HG02840 (cell line): ENCODE results near the gene ABCF3.

Experiments used
- ATAC-seq: cut with Tn5 transposase; IDR thresholded peaks from one replicate; pipeline ENCODE4 v1.9.1; 2021; ENCODE audit warnings: mild to moderate bottlenecking, moderate library complexity, moderate number of reproducible peaks; ENCODE audit not compliant: unreplicated experiment, low FRiP score

The ABCF3 gene

DNA sequence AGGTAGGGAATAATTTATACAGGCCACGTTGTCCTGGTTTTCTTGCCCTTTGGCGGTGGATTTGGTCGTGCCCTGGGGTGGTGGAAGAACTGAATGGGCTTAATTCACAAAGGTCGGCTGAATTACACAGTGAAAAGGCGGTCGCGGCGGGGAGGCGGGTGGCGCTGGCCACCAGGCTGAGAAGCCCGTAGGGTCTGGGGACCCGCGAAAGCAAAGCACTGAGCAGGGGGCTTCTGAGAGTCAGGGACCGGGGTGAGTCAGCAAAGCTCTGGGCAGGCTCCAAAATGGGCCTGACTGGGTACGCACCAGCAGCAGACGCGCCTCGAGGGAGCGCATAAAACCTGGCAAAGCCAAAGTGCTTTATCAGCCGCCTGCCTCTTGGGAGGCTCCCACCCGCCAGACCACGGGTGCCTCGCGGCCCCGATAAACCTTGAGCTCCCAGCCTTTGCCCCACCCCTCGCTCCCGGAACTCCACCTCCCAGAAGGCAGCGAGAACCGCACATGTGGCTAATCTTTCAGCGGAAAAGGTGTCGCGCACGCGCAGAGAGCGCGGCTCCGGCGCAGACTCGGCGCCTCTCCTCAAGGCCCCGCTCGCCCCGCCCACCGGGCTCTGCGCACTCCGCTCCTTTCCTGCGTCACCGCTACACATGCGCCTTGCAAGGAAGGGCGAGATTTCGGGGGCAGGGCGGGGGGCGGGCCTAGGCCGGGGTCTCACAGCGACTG lies 377 bp upstream of the ABCF3 start:
- ATAC-seq, result peak; percentile 93

GRCh38 chr3:184186902-184187207 lies 856 bp downstream of the ABCF3 start:
- ATAC-seq, result no peak

- ATAC-seq, result no peak
Observed at GRCh38 chr3:184188080-184188479, 2.1 kb downstream of the ABCF3 start.

DNA sequence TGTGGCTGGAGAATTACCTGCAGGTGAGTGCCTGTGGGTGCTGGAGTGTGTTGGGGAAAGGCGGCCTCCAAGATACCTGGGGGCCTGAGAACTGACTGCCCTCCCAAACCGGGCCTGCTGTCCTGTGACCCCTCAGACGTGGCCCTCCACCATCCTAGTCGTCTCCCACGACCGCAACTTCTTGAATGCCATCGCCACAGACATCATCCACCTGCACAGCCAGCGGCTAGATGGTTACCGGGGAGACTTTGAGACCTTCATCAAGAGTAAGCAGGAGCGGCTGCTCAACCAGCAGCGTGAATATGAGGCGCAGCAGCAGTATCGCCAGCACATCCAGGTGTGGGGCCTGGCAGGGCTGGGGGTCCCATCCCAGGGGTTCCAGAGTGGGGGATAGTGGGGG lies 3.4 kb downstream of the ABCF3 start:
- ATAC-seq, result no peak

GRCh38 chr3:184192889-184193288 lies 6.9 kb downstream of the ABCF3 start:
- no peak for ATAC-seq

DNA sequence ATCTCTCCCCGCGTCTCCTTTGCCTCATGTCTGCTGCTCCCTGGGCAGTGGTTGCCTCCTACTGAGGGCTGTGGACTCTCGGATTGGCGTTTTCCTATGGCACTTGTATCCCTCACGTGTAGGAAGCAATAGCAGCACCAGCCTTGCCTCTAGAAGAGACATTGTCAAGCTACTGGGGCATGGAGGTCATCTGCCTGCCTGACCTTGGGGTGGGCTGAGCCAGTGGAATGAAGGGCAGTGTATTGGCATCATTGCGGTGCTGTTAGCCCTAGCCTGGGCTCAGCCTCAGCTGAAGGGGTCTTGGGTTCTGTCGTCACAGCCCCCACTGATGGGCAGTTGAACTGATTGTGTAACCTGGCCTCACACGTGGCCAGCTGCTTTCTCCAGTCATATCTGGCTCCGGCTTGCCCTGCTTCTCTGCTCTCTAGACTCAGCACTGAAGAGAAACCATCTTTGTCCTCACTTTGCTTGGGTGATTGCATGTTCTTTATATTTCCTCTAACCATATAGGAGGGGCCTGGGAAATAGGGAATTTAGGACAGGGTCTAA lies 8.1 kb downstream of the ABCF3 start:
- no peak for ATAC-seq

DNA sequence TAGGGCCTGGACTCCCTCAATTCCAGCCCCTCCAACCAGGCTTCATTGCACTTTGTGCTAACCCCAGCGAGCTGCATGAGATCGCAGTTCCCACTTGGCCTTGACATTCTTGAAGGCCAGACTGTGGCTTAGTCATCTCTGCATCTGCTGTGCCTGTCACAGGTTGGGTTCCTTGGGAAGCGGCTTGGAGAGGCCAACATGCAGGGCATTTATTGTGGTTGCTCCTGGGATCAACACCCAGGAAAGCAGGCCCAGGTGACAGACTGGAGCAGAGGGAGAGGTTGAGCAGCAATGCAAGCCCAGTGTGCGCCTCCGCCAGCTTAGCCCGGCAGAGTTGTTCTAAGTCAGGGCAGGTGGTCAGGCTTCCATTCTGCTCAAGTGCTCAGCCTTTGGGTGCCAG lies 10.5 kb downstream of the ABCF3 start:
- no peak for ATAC-seq

DNA sequence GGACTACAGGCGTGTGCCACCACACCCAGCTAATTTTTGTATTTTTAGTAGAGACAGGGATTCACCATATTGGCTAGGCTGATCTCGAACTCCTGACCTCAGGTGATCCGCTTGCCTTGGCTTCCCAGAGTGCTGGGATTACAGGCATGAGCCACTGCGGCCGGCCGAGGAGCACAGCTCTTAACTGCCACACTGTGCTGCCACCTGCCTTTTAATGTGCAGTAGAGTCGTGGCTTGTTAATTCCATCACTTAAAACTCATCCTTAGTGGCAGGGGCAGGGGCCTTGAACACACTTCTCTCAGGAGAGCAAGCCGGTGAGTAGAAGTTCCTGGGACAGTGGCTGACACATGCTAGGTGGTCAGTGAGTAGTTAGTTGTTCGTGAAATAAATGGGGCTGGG lies 12.5 kb downstream of the ABCF3 start:
- ATAC-seq, result no peak

GRCh38 chr3:184200825-184201224 lies 14.8 kb downstream of the ABCF3 start:
- ATAC-seq, result no peak

DNA sequence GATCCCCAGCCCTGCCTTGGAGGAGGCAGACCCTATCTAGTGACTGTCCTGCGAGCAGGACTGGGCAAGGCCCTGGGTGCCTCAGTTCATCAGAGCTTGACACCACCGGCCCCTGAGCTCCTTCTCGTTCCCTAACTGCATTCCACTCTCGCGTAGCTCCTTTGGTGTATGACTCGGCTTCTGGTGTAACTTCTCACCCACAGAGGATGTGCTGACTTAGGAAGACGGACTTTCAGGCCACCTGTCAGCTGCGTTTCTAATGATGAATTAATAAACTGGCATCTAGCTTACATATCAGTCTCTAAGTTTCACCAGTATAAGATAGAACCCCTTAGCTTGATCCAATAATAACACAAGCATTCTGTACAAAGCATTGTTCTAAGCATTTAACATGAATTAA lies 17.5 kb downstream of the ABCF3 start:
- ATAC-seq, result no peak

DNA sequence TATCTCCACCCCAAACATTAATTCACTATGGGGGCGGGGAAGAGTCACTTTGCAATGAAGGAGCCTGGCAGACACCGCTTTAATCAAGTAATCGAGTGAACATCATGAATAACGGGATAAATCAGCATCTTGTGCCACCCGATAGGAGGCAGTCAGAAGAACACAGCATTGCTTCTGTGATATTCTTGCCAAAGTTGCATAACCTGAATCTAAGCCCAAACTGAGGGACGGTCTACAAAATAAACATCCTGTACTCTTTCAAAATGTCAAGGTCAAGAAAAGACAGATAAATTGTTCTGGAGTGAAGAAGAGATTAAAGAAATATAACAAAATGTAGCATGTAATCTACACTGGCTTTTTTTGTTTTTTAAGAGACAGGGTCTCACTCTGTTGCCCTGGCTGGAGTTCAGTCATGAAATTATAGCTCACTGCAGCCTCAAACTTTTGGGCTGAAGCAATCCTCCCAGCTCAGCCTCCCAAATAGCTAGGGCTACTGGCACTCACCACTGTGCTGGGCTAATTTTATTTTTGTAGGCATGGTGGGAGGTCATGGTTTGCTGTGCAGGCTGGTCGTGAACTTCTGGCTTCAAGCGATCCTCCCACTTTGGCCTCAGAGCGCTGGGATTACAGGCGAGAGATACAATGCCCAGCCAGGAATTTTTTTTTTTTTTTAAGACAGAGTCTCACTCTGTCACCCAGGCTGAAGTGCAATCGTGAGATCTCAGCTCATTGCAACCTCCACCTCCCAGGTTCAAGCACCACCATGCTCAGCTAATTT lies 23.3 kb downstream of the ABCF3 start:
- ATAC-seq, result no peak

DNA sequence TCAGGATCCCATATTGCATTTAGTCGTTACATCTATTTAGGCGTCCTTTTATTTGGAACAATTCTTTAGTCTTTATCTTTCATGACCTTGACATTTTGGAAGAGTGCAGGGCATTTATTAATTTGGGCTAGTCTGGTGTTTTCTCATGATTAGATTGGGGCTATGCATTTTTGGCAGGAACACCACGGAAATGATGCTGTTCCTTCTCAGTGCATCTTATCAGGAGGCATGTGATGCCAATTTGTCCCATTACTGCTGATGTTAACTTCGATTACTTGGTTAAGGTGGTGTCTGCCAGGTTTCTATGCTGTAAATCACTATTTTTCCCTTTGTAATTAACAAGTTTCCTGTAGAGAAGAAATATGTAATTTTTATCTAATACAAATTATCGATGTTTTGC lies 25.3 kb downstream of the ABCF3 start:
- no peak for ATAC-seq

GRCh38 chr3:184211718-184212117 lies 25.7 kb downstream of the ABCF3 start:
- no peak for ATAC-seq

- ATAC-seq, result no peak
Observed at GRCh38 chr3:184218814-184219213, 32.8 kb downstream of the ABCF3 start.

DNA sequence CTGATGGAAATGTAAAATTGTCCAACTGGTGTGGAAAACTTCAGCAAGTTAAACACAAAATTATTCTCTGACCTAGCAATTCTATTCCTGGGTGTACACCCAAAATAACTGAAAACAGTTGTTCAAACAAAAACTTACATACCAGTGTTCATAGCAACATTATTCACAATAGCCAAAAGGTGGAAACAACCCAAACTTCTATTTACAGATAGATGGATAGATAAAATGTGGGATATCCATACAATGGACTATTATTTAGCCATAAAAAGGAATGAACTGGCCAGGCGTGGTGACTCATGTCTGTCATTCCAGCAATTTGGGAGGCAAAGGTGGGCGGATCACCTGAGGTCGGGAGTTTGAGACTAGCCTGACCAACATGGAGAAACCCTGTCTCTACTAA lies 36.5 kb downstream of the ABCF3 start:
- ATAC-seq, result no peak

- ATAC-seq, result no peak
Observed at GRCh38 chr3:184223946-184224345, 37.9 kb downstream of the ABCF3 start.

- no peak for ATAC-seq
Observed at GRCh38 chr3:184227481-184227935, 41.5 kb downstream of the ABCF3 start.

DNA sequence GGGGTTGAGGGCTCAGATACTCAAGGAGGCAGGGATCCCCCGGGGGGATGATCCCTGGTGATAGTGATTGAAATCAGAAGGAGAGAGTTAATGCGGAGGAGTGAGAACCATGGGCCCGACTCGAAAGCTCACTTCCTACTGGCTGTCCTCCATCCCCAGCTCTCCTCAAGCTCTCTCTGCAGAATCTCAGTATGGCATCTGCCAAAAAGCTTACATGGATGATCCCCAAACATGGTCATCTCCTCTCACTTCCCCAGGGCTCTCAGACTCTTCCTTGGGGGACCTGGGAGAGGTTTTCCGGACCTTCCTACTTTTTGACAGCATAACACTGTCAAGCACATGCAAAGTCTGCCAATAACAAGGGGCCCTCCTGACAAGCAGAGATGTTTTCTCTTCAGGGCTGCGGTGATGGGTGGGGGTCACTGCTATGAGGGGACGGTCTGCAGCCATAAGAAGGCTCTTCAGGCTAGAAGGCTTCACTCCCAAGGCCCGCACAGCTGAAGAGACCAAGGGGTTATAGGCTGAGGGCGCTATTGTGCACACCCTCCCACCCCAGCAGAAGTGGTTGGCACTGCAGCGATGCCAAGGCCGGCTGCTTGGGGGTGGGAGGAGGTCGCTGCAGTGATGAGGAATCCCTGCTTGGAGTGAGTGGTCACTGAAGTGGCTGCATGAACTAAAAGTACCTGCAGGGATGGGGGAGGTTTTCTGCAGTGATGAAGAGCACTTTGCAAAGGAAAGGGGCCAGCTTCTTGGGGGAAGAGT lies 42.6 kb downstream of the ABCF3 start:
- ATAC-seq, result no peak

GRCh38 chr3:184229394-184230080 lies 43.5 kb downstream of the ABCF3 start, which contains the start of gene VWA5B2:
Gene VWA5B2 (plus strand): TSS chr3:184229585. CDS start chr3:184230529, 944 bp downstream.
- peak; percentile 73 for ATAC-seq

DNA sequence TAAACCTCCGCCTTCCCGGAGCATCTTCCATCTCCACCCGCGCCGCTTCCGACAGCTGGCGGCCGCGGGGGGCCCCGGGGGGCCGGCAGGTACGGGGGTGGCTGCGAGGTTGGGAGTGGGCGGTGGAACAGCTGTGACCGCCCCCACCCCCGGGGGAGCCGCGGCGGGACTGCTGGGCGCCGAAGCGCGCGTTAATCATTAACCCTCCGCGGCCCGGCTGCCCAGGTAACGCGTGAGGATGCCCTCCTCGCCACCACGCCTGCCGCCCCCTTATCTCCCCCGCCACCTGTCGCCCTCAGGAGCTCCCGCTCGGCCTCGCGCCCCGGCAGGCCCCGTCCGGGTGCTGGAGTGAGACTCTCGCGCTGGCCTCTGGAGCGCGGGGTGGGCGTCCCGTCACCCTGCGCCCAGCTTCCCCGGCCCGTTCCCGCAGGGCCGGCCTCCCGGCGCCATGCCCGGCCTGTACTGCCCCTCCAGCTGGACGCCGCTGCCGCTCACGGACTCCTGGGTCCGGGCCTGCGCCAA lies 44.1 kb downstream of the ABCF3 start:
- no peak for ATAC-seq
